ENCODE data around the gene SEC23A.
"Not testable (repeated sequence)": the region's sequence is repeated elsewhere in the genome, so short reads cannot be mapped to it uniquely, and the experiment has no call there.

Gene SEC23A

DNA sequence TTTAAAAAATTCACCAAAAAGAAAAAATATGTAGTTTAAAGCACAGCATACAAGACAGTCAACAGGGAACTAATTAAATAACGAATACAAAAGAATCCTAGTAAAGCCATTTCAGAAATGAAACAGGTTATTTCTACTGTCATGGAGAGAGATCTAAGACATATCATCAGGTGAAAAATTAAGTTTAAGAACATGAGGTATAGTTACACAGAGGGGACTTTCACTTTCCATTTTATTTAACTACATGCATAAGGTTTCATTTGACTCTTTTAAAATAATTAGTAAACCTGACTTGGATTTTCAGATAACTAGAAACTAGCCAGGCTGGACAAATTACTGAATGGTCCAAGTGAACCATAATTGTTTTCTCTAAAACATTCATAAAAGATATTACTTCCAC lies 11.3 kb downstream of the SEC23A start:
- no peak for DNase-seq (ENCODE audit: low spot score)

DNA sequence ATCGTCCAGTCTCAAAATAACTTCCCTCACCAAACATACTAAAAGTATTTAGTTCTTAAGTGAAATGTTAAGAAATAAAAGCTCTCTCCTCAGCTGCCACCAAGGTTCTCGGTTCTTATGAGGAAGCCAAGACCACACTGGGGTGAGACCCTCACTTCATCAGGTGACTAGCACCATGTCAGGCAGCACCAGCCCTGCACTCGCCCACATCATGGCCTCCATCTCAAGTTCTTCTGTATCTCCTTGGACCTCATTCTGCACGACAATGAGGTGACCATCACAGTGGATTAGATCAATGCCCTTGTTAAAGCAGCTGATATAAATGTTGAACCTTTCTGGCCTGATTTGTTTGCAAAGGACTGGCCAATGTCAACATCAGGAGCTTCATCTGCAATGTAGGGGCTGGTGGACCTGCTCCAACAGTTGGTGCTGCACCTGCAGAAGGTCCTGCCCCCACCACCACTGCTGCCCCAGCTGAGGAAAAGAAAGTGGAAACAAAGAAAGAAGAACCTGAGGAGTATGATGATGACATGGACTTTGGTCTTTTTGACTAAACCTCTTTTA lies 12.4 kb downstream of the SEC23A start:
- no peak for DNase-seq (ENCODE audit: low spot score)

DNA sequence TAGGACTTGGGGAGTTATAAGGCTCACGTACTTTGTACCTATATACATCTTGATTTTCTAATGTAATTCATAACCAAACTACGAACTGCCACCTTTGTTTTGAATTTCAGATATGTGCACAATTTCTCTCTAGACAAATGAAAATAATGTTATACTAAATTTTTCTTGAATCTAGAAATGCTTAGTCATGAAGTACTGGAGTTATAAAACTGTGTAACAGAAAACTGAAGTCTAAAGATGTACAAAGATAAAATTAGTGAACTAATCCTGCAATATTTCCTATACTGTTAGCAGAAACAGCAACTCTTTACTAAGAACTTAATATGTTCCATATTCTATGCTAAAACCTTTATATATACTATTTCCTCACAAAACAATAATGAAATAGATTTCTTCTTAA lies 15.5 kb downstream of the SEC23A start:
- no peak for DNase-seq (ENCODE audit: low spot score)

DNA sequence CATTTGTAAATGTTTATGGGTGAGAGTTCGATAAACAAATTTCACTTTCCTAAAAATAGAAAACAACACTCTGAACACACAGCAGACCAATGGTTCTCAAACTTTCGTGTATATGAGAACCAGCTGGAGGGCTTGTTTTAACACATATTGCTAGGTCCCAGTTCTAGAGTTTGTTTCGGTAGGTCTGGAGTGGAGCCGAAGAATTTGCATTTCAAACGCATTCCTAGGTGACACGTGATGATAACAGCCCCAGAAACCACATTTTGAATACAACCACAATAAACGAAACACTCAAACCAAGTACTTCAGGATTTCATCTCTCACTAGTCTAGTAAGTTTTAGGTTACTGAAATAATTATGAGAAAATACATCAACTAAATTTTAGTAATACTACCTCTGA lies 17.1 kb downstream of the SEC23A start:
- DNase-seq (ENCODE audit: low spot score) = no peak

DNA sequence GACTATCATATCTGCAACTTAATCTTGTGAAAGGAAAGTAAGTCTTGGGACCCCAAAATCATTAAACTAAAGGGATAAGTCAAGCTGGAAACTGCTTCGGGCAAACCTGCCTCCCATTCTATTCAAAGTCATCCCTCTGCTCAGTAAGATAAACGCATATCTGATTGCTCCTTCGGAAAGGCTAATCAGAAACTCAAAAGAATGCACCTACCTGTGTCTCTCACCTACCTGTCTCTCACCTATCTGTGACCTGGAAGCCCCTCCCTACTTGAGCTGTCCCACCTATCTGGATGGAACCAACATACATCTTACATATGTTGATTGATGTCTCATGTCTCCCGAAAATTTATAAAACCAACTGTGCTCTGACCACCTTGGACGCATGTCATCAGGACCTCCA lies 19.9 kb downstream of the SEC23A start:
- DNase-seq (ENCODE audit: low spot score) = no peak

DNA sequence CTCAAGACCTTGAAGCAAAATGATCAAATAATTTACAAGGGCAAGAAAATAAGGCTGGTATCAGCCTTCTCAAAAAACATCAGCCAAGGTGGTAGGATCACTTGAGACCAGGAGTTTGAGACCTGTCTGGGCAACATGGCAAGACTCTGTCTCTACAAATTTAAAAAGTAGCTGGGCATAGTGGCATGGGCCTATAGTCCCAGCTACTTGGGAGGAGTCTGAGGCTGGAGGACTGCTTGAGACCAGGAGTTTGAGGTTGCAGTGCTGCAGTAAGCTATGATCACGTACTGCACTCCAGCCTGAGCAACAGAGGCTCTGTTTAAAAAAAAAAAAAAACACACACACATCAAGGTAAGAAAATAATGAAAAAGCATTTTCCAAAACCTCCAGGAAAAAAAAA lies 22.1 kb downstream of the SEC23A start:
- no peak for DNase-seq (ENCODE audit: low spot score)

DNA sequence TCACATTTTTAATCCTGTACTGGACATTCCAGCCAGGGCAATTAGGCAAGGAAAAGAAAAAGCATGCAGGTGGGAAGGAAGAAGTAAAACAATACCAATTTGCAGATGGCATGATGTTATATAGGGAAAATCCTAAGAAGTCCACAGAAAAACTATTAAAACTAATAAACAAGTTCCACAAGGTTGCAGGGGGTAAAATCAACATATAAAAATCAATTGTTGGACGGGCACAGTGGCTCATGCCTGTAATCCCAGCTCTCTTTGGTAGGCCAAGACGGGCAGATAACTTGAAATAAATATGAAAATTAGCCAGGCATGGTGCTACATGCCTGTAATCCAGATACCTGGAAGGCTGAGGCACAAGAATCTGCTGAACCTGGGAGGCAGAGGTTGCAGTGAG lies 31.9 kb downstream of the SEC23A start:
- no peak for DNase-seq (ENCODE audit: low spot score)

DNA sequence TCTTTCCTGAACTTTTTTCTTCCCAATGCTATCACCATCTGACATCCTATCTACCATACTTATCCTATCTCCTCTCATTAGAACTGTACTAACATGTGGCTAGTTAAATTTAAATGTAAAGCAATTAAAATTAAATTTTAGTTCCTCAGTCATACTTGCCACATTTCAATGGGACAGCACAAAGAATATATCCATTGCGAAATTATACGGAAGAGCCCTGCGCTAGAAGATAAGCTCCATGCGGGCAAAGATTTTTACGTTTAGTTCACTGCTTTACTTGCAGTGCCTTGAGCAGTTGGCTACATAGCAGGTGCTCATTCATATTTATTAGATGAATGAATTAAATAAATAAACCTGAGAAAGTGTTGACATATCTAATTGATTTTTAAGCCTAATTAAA lies 33.1 kb downstream of the SEC23A start:
- DNase-seq (ENCODE audit: low spot score) = no peak

DNA sequence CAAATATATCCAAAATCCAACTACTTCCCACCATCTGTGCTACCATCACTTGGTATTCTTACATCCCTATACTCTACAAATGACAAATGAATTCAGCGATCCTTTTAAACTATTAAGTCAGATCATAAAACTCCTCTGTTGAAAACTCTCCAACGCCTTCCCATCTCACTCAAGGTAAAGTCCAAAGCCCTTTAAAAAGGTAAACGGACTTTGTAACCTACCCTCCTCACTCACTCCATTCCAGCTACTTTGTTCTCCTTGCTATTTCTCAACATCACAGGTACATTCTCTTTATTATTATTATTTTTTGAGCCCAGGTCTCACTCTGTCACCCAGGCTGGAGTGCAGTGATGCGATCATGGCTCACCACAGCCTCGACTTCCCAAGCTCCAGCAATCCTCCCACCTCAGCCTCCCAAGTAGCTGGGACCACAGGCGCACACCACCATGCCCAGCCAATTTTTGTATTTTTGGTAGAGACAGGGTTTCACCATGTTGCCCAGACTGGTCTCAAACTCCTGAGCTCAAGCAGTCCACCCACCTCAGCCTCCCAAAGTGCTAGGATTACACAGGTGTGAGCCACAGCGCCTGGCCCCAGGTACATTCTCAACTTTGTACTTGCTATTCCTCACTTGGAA lies 33.7 kb downstream of the SEC23A start:
- not testable (repeated sequence) for DNase-seq (ENCODE audit: low spot score)

DNA sequence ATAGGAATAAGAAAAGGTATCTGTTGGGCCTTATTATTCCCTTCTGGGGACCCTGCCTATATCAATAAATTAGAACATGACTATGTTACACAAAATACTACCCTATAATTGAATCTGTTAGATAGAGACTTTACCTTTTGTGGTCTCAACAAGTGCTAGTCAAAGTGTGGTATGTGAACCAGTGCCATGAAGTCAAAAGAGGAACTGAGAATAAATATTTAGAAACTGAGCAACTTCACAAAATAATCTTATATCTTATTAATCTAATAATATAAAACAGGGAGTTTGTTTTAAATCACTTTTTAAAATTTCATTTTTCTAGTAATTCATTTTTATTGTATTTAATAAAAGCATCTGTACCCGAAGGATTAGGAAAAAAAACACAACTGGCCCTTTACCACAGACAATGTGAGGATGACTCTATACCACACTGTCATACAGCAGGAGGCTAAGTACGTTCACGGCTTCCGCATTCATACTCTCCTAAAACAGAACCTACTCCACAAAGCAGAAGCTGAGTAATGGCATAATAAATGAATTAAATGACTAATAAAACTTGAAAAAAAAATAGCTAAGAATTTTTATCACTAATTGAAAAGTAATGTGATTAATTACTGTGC lies 42.1 kb downstream of the SEC23A start:
- no peak for DNase-seq (ENCODE audit: low spot score)

DNA sequence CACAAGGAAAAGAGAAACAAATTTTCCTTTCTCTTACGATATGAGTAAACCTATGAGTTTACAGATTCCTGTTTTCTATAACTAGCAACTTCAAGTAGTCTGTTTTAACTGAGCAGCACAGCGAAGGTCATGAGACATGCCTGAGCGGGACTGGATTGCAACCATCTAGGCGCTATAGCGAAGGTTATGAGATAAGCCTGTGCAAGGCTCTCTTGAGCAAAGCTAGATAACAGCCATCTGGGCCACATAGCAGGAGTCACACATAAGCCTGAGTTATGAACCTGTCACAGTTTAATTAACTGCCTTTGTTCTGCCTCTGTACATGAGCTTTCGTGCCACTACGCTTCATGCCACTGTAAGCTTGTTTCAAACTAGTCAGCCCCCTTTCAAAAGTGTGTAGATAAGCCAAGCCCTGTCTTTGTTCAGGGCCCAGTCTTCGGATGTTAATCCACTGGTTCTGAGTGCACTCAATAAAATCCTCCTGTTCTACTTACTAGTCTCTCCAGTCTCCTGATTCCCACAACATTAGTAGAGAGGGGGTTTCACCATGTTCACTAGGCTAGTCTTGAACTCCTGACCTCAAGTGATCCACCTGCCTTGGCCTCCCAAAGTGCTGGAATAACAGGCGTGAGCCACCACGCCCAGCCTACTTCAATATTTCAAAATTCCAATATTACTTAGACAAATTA lies 47.1 kb downstream of the SEC23A start:
- no peak for DNase-seq (ENCODE audit: low spot score)

DNA sequence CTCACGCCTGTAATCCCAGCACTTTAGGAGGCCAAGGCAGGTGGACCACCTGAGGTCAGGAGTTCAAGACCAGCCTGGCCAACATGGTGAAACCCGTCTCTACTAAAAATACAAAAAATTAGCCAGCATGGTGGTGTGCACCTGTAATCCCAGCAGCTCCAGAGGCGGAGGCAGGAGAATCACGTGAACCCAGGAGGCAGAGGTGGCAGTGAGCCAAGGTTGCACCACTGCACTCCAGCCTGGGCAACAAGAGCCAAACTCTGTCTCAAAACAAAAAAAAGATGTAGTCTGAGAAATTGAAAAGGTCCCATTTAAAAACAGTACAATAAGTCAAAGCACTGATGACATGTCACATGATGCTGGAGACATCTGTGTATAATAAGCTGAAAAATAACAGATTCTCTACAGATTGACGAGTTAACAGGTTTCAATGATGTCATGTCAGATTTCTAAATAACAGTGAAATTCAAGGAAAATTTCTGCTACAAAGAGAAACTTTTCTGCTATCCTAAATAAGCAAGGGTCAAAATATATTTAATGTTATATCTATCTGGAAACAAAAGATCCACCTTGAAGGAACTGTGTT lies 50.1 kb downstream of the SEC23A start:
- DNase-seq (ENCODE audit: low spot score) = not testable (repeated sequence)

DNA sequence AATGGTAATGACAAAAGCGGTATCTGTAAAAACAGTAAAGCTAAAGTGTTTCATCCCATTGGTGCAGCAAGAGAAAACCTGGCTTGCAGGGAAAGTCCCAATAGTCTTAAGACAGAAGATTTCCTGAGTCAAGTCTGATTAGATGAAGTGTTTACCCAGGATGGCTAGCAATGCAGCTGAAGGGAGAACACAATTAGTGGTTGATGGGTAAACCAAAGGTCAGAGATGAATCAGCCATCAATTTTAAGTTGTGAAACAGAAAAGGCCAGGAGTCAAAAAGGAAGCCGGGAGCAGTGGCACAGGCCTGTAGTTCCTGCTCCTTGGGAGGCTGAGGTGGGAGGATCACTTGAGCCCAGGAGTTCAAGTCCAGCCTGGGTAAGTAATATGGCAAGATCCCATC lies 52.6 kb downstream of the SEC23A start:
- DNase-seq (ENCODE audit: low spot score) = no peak

DNA sequence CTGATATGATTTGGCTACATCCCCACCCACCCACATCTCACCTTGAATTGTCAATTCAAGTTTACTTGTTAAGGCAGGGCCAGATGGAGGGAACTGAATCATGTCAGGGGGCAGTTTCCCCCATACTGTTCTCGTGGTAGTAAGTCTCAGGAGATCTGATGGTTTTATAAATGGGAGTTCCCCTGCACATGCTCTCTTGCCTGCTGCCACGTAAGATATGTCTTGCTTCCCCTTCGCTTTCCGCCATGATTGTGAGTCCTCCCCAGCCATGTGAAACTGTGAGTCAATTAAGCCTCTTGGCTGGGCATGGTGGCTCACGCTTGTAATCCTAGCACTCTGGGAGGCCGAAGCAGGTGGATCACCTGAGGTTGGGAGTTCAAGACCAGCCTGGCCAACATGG lies 57.1 kb downstream of the SEC23A start:
- DNase-seq (ENCODE audit: low spot score) = not testable (repeated sequence)

DNA sequence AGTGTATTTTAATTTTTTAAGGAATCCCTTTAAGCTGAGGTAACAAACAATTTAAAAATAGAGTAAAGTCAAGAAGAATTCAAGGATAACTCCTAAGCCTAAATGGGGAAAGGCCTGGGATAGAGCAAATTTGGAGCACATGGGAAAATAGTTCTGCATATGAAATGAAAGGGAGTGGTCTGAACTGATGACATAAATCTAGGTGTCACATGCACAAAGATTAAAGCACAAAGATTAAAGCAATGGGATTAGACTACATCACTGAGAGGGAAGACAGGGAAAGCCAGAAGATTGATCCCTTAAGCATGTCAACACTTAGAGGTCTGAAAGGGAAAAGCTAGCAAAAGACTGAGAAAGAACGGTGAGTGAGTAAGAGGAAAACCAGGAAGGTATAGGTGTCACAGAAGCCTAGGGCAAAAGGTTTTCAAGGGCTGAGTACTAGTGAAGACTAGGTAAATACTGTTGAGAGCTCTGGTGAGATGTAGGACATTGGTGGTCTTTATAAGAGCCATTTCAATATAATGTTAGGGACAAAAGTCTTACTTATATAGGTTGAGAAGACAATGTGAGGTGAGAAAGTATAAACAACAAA lies 59.6 kb downstream of the SEC23A start:
- no peak for DNase-seq (ENCODE audit: low spot score)

DNA sequence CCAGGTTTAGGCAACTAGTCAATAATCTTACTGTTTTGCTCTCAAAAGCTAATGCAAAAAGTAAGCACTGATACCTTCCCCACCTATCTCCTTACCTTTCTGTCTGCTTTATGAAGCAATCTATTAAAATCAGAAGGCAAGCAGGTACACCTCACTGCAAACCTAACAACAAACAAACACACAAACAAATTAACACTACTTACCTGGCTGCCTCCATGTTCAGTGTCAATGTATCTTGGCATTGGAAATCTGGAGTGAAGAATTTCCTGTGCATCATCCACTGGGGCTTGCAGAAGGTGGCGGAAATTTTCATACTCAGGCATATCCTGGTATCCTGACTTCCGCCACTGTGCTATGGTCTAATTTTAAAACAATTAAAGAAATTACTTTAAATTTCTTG lies 62.5 kb downstream of the SEC23A start:
- no peak for DNase-seq (ENCODE audit: low spot score)

DNA sequence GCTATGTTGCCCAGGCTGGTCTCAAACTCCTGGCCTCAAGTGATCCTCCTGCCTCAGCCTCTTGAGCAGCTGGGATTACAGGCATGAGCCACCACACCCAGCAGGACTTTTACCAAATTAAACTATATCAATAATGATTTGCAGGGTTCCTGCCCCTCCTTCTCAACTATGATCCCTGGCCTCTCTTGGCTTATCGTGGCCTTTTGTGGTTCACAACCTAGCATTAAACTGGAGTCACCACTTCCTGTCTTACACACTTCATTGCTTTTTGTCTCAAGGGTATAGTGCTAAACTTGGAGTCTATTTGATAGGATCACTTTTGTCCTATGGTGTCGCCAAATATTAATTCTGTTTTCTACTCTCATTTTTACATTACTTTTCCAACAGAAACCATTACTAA lies 64.5 kb downstream of the SEC23A start:
- no peak for DNase-seq (ENCODE audit: low spot score)

DNA sequence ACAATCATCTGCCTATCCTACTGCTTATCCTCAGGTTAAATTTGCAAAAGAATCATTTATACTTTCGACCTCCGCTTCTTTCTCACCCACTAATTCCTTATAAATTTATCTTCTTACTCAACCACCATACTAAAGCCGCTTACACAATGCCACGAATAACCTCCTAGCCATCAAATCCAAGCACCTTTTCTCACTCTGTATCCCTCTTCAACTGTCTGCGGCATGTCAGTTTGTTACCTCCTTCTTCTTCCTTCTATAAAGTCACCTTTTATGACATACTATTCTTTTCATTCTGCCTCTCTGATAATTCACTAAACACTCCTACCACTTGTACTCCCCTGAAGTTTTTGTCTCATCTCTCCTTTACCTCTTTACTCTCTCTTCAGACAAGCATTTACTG lies 66.3 kb downstream of the SEC23A start:
- no peak for DNase-seq (ENCODE audit: low spot score)

DNA sequence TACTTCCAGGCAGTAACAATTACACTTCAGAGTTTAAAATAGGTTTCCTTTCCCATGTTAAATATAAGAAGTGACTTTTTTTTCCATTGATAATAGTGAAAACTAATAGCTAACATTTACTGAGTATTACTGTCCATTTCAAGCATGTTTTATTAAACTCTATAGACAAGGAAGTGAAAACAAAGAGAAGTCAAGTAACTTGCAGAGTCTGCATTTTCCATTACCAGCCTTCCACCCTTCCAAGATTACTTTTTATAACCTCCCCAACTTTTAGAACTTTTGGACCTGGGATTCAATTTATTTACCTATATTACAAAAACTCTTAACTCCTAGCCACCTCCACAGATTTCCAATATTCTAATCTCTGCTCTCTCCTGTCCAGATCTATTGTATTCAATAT lies 67.7 kb downstream of the SEC23A start:
- DNase-seq (ENCODE audit: low spot score) = no peak

DNA sequence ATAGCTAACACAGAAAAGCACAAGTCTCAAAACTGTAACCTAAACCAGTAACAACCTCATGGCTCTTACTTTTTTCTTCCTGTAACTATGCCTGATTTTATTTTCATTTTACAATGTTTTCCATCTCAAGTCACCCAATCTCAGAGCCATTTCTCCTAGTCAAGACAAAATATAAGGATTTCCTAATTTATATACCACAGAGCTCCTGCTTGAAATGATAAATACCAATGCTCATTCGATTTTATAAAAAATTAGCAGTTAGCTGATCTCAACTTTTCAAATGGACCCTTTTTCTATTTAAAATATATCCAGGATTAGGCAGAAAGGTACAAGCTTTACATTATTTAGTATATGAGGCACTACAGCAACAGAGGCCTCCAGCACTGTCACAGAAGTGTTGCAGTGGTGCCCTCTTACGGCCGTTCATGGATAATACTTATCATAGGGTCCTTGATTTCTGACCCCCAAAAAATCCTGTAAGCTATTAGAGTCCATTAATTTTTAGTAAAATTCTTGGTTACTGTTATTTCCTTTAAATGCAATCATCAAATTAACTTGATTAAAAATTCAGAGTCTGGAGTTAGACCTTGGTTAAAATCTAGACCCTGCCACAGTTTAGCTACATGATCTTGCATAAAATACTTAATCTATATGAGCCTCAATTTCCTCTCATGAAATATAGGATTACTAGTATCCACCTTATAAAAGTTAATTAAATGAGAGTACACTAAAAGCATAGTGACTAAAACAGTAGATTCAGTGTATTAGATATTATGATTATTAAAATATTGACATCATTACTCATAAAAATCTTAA lies 68.3 kb downstream of the SEC23A start:
- no peak for DNase-seq (ENCODE audit: low spot score)

DNA sequence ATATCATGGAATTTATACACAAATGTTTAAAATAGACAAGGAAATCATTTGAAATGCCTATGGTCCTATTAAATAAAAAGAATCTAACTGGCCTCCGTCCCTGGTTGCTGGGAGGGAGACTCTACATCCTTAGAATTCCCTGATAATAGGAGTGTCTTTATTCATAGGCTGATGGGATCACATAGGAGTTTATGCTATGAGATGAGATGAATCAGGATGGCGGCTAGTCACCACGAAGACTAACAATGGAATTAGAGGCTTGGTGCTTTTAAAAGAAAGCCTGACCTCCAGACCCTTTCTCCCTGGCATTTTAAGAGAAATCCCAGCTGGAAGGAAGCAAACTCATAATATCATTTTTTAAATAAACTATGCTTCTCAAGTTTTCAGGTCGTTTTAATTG lies 69.7 kb downstream of the SEC23A start:
- DNase-seq (ENCODE audit: low spot score) = no peak

DNA sequence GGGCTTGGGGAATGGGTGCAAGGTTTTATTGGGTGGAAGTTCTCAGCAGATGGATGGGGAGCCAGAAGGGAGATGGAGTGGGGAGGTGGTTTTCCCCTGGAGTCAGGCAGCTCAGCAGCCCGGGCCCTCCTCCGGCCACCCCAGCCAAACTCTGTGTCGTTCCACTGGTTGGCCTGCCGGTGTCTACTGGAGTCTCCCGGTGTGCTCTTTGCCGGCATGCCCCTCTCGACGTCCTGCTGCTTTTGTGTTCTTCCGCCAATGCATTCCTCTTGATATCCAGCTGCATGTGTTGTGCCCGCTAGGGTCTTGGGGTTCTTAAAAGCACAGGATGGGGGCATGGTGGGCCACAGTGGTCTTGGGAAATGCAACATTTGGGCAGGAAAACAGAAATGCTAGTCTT lies 72.8 kb downstream of the SEC23A start:
- DNase-seq (ENCODE audit: low spot score) = no peak

Measured in ecto neural progenitor cell (in vitro differentiated cells).